Measurements from ENCODE around the gene ANGPTL3.

ANGPTL3 gene

GRCh38 chr1:62588000-62588399 lies 9.3 kb upstream of the ANGPTL3 start:
- no peak for TF ChIP-seq CTCF (conservative IDR thresholded peaks at IDR 0.05; ENCODE audit: low read depth)
- CTCF ChIA-PET = no interaction called here
- DNase-seq (ENCODE audit: low spot score) = no peak
- no peak overlapping the region for H3K27ac ChIP-seq
- POLR2A ChIA-PET (ENCODE audit: low non-redundant PET) = no interaction called here

- DNase-seq (ENCODE audit: low spot score) = no peak
- no peak for TF ChIP-seq CTCF (conservative IDR thresholded peaks at IDR 0.05; ENCODE audit: low read depth)
- no peak overlapping the region for H3K27ac ChIP-seq
- ChIA-PET CTCF (no interaction called here), POLR2A (ENCODE audit: low non-redundant PET) (no interaction called here)
Observed at GRCh38 chr1:62589321-62589720, 8.0 kb upstream of the ANGPTL3 start.

- no peak for DNase-seq (ENCODE audit: low spot score)
- ChIA-PET CTCF (no interaction called here), POLR2A (ENCODE audit: low non-redundant PET) (no interaction called here)
- H3K27ac ChIP-seq = no peak overlapping the region
- no peak for TF ChIP-seq CTCF (conservative IDR thresholded peaks at IDR 0.05; ENCODE audit: low read depth)
Observed at GRCh38 chr1:62590255-62590969, 6.9 kb upstream of the ANGPTL3 start.

- POLR2A ChIA-PET (ENCODE audit: low non-redundant PET) = no interaction called here
- CTCF ChIA-PET = no interaction called here
- no peak overlapping the region for H3K27ac ChIP-seq
Observed at GRCh38 chr1:62590970-62591368, 6.4 kb upstream of the ANGPTL3 start.

GRCh38 chr1:62593825-62594394 lies 3.4 kb upstream of the ANGPTL3 start:
- H3K27ac ChIP-seq = no peak overlapping the region
- CTCF ChIA-PET = interaction anchor here (0.7 kb wide), 1 partner anchor 12 kb away, joined by 7 read pairs; no protein-coding TSS in a partner anchor
- POLR2A ChIA-PET (ENCODE audit: low non-redundant PET) = no interaction called here
- DNase-seq (ENCODE audit: low spot score) = no peak
- TF ChIP-seq CTCF (conservative IDR thresholded peaks at IDR 0.05; ENCODE audit: low read depth) = no peak

More at GRCh38 chr1:62590970-62591368, 6.4 kb upstream of the ANGPTL3 start:
- DNase-seq (ENCODE audit: low spot score) = no peak
- no peak for TF ChIP-seq CTCF (conservative IDR thresholded peaks at IDR 0.05; ENCODE audit: low read depth)

- no peak for DNase-seq (ENCODE audit: low spot score)
- ChIA-PET POLR2A (ENCODE audit: low non-redundant PET) (no interaction called here), CTCF (no interaction called here)
- H3K27ac ChIP-seq = no peak overlapping the region
- TF ChIP-seq CTCF (conservative IDR thresholded peaks at IDR 0.05; ENCODE audit: low read depth) = no peak
Observed at GRCh38 chr1:62595647-62596046, 1.7 kb upstream of the ANGPTL3 start.
